Activated T-cell treated with anti-CD3 and anti-CD28 coated beads for 1 hour (primary cell): ENCODE measurements around the gene MLH1.
"Not testable (repeated sequence)": the region's sequence is repeated elsewhere in the genome, so short reads cannot be mapped to it uniquely, and the experiment has no call there.

ENCODE experiments used
- DNase-seq: peaks from one replicate; pipeline ENCODE4 v3.0.0-alpha.2; 2020; ENCODE audit warnings: low read depth

MLH1 gene

DNA sequence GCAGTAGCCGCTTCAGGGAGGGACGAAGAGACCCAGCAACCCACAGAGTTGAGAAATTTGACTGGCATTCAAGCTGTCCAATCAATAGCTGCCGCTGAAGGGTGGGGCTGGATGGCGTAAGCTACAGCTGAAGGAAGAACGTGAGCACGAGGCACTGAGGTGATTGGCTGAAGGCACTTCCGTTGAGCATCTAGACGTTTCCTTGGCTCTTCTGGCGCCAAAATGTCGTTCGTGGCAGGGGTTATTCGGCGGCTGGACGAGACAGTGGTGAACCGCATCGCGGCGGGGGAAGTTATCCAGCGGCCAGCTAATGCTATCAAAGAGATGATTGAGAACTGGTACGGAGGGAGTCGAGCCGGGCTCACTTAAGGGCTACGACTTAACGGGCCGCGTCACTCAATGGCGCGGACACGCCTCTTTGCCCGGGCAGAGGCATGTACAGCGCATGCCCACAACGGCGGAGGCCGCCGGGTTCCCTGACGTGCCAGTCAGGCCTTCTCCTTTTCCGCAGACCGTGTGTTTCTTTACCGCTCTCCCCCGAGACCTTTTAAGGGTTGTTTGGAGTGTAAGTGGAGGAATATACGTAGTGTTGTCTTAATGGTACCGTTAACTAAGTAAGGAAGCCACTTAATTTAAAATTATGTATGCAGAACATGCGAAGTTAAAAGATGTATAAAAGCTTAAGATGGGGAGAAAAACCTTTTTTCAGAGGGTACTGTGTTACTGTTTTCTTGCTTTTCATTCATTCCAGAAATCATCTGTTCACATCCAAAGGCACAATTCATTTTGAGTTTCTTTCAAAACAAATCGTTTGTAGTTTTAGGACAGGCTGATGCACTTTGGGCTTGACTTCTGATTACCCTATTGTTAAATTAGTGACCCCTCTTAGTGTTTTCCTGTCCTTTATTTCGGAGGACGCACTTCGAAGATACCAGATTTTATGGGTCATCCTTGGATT is at the start of gene MLH1:
Gene MLH1 (plus strand): TSS at position 193 of the 958 bp plus-strand sequence. CDS start 30 bp downstream, at position 223.
- peak; percentile 92 for DNase-seq

DNA sequence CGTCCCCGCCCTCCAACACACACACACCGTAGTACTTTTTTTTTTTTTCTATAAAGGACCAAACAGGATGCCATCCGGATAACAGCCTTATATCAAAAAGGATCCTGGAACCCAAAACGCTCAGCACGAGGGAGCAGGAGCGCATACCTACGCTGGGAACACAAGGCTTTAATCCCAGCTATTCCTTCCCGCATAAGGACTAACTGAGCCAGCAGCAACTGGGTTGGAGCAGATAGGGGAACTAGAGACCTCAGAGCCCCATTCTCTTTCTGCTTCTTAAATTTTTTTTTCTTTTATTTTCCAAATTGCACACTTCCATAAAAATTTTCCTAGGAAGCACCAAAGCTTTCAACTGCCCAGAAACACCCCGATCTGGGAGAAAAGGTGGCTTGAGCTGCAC is 49.7 kb upstream of the MLH1 start:
- DNase-seq: no peak

DNA sequence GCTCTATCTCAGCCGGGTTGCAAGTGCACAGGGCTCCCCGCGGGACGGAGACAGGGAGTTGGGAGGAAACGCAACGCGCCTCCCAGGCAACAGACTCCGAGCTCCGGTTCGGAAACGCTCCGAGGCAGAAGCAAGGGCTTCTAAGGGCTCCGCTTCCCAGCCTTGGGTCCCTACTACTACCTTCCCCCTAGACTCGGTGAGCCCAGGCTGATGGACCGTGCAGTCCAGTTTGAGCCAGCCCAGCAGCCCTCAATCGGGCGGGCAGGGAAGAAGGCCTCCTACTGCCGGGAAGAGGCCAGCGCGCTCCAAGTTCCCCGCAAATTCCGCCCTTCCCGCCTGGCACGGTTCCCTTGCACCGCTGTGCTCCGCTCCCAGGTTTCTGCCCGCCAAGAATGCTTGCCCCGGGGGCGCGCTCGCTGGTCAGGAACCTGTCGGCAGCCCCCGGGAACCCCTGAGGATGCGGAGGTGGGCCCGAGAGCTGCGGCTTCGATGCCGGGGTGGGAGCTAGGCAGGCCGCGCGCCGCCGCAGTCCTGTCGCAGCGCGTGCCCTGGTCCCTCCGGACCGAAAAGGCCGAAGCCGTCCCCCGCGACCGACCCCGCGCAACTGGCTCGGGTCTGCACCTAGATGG is 49.2 kb upstream of the MLH1 start:
- peak; percentile 10 for DNase-seq

DNA sequence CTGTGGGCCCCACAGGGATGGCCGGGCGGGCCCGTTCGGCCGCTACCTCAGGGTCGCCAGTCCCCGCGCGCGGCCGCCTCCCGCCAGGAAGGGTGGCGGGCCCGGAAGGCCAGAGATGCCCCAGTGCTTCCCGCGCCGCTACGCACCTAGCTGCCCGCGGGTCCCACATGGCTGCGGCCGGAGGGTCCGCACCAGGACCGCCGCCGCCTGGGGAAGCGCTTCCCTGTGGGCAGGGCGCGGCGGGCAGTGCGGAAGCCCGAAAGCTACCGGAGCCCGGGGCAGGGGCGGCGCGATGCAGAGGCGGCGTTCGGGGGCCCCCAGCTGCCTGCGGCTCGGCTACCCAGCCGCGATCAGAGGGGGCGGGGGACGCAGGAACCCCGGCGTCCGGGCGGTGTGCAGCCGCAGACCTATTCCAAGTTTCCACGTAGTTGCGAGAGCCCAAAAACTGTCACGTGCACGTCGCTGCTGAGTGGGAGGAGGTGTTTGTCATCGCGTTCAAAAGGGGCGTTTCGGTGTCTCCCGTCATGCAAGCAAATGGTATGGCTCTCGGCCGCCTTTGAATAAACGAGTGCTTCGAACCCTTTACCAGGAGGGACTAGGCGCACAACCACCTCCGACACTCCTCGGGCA is 48.6 kb upstream of the MLH1 start, which contains the start of gene TRANK1:
Gene TRANK1 (minus strand): TSS at position 414 of the 630 bp plus-strand sequence. CDS start 245 bp downstream, at position 169.
- peak; percentile 61 for DNase-seq

DNA sequence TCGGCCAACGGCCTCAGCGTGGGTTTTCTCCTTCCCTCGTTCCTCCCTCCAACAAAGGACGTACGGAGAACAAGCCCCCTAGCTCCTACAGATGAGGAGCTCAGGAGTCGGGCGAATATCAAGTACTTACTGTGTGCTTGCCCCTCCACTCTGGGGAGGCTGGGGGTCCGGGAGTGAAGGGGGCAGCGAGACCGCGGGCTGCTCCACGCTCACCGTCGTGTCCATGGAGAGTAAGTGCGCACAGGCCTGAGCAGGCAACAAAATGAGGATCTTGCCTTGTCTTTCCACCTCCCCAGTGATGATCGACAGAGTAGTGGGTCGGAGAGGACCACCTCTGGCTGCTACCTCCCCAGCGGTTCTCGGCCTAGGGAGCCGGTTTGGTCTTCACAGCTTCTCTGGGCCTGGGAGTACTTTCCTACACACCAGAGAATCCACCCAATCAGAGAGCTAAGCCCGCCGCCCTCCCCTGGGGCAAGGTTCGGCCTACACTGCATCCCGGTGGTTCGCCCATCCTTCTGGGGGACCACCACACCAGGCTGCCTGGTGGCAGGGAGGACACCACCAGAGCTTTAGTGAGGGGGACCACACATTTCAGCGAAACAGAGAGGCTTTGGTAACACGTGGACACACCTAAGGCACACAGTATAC is 47.9 kb upstream of the MLH1 start:
- DNase-seq: no peak

DNA sequence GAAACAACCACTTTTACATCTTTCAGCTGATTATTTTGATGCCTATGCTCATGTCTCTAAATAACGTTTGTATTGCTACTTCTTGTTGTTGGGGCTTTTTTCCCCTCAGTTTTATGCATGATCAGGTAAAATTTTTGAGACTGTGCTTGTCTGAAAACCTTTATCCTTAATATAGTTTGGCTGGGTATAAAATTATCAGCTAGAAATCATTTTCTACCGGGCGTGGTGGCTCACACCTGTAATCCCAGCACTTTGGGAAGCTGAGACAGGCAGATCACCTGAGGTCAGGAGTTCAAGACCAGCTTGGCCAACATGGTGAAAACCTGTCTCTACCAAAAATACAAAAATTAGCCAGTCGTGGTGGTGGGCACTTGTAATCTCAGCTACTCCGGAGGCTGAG is 45.5 kb upstream of the MLH1 start:
- not testable (repeated sequence) for DNase-seq

DNA sequence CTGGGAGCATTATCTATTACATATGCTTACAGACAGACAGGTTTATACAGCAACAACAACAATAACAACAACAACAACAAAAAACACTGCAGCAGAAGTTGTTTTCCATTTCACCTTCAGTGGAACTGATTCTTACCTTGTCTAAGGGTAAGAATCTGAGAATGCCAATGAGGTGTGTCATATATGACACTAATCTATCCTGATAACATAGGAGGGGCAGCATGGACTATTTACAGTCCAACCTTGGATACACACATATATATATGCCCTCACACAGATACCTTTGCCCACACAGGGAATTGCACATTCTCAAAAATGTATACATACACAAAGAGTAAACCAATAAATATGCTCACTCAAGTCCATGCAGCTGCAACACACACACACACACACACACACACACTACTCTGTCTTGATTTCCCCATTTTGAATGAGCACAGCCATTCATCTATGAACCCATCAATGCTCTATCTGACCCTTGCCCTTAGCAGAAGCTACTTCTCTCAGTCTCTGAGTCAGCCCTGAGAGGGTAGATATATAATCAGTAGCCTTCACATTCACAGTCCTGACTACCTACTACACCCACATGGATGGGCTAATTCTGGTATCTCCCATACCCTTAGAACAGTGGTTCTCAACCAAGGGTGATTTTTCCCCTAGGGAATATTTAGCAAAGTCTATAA is 38.7 kb upstream of the MLH1 start:
- DNase-seq: no peak

DNA sequence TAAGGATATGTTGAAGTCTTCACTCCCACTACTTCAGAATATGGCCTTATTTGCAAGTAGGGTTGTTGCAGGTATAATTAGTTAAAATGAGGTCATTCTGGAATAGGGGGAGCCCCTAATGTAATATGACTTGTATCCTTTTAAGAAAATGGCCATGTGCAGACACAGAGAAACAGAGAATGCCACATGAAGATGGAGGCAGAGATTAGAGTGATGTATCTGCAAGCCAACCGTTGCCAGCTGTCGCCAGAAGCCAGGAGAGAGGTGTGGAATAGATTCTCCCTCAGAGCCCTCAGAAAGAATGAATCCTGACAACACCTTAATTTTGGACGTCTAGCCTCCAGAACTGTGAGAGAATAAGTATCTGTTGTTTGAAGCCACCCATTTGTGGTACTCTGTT is 37.2 kb upstream of the MLH1 start:
- DNase-seq: no peak

DNA sequence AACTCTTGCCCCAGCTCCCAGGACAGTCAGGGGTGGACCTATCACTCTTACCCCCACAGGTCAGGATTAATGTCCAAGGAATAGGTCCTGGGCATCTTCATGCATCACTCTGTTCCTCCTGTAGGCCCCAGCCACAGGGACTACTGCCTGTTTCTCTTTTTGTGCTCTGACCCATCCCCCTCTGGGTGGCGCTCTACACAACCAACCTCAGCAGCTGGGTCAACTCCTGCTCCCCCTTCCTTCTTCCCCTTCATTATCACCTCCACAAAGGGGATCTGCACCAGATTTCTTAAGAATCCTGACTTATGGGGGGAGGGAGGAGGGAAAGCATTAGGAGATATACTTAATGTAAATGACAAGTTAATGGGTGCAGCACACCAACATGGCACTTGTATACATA is 36.3 kb upstream of the MLH1 start:
- DNase-seq: no peak

DNA sequence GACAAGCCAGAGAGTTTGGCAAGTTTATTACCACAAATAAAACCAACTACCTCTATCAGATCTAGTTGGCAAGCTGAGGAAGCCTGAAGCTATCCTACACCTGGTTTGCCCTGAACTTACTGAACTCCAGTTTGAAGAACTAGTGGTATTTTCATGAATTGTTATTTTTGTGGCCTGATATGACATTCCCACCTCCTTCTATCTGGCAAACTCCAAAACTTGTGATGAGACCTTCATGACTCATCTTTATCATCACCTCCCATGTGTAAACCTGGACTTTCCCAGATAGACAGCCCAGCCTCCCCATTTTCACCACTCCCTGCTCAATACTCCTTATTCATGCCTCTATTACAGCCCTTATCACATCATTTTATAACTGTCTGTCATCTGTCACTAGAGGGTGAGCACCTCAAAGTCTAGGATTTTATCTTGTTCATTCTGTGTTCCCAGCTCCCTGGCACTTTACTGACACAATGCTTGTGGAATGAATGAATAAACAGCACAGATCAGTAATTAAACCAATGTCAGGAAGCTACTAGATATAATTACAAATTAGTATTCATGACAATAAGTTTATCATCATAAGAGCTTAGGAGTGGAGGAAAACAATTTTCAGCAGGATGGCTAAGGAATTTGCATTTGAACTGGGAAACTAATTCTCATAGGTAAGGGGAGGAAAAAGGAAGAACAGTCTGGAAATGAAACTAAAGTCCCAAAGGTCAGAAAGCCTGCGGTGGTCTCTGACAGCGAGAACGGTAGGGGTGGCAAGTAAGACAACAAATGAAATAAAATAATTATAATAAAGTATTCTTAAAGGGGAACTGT is 35.2 kb upstream of the MLH1 start:
- no peak for DNase-seq

DNA sequence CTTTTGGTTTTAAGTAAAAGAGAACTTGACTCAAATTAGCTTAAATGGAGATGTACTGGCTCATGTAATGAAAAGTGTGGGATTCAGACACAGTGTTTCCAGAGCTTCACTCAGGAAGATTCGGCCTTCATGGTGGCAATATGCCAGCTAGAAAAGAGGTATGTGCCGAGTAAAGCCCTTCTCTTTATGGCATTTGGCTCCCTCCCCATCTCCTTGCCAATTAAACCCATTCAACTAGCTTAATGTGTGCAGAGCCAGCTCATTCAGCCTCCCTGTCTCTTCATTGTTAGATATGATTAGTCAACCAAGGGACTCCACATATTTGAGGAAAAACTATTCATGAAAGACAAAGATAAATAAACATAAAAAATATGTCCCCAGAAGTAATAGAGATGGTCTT is 33.5 kb upstream of the MLH1 start:
- no peak for DNase-seq

DNA sequence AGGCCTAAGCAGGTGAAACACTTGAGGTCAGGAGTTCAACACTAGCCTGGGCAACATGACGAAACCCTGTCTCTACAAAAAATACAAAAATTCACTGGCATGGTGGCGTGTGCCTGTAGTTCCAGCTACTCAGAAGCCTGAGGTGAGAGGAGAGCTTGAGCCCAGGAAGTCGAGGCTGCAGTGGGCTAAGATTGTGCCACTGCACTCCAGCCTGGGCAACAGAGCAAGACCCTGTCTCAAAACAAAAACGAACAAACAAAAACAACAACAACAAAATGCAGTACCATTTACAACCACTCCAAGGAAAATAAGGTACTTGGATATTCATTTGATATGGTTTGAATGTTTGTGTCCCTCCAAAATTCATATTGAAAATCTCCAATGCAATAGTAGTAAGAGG is 32.8 kb upstream of the MLH1 start:
- no peak for DNase-seq

DNA sequence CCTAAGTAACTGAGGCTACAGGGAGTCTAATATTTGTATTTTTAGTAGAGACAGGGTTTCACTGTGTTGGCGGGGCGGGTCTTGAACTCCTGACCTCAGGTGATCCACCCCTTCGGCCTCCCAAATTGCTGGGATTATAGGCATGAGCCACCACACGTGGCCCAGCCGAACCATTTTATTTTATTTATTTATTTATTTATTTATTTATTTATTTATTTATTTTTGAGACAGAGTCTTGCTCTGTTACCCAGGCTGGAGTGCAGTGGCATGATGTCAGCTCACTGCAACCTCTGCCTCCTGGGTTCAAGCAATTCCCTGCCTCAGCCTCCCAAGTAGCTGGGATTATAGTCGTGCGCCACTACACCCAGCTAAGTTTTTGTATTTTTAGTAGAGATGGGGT is 30.3 kb upstream of the MLH1 start:
- not testable (repeated sequence) for DNase-seq

DNA sequence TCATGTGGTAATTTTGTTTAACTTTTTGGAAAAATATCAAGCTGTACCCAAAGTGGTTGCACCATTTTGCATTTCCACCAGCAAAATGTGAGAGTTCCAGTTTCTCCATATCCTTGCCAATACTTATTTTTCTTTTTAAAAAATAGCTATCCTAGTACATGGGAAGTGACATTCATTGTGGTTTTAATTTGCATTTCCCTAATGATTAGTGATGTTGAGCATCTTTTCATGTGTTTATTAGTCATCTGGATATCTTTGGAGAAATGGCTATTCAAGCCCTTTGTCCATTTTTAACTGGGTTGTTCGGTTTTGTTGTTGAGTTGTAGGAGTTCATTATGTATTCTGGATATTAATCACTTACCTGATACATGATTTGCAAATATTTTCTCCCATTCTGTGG is 29.0 kb upstream of the MLH1 start:
- DNase-seq: no peak

DNA sequence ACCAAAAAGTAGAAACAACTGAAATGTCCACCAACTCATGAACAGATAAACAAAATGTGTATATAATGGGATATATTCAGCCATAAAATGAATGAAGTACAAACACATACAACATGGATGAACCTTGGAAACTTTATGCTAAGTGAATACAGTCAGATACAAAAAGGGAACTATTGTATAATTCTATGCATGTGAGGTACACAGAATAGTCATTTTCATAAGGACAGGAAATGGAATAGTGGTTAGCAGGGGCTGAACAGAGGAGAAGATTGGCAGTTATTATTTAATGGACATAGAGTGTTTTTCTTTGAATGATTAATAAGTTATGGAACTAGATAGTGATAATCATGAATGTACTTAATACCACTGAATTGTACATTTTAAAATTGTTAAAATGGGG is 28.5 kb upstream of the MLH1 start:
- no peak for DNase-seq

DNA sequence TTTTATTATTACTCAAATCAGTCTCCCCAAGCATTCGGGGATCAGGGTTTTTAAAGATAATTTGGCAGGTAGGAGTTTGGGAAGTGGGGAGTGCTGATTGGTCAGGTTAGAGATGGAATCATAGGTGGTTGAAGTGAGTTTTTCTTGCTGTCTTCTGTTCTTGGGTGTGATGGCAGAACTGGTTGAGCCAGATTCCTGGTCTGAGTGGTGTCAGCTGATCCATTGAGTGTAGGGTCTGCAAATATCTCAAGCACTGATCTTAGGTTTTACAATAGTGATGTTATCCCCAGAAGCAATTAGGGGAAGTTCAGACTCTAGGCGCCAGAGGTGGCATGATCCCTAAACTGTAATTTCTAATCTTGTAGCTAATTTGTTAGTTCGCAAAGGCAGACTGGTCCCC is 27.9 kb upstream of the MLH1 start:
- DNase-seq: no peak

DNA sequence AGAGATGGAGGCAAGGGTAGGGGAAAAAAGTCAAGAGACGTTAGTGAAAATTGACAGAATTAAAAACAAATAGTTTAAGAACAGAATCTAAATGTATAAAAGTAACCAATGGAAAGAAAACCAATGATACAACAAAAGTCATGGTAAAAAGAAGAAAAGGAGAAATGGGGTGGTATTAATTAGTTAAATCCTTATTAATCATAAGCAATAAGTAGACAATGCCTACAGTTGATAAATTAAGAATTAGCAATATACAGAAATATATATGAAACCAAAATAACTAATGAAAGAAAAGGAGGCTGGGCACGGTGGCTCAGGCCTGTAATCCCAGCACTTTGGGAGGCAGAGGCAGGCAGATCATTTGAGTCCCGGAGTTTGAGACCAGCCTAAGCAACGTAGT is 24.2 kb upstream of the MLH1 start:
- DNase-seq: no peak

DNA sequence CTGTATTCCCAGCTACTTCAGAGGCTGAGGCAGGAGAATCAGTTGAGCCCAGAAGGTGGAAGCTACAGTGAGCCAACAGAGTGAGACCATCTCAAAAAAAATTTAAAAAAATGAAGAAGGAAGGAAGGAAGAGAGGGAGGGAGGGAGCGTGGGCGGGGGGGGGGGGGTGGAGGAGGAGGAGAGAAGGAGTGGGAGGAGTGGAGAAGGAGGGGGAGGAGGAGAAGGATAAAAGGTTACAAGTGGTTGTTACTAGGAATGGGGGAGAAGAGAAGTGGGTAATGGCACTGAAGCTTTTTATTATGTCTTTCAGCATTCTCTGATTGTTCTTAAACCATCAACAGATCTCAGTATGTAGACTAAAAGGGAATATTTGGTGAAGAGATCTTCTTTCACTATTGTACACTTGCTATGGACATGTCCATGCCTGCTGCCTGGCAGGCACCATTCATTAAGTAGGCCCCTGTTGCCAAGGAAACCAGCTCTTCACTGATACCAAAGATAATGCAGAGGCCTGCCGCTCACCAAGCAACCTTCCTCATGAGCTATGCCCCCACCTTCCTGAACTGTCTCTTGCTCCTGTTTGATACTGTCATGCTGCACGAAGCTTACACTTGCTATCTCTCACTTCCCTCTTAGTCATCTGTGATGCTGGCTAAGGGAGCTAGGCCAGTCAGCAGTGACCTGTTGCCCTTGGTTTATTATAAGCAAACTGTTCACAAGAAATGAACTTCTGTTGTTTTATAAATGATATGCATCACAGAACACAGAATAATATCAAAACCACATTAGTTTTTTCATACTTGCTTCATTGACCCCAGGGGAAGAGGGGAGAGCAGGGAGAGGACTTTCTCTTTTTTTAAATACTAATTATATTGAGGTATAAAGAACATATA is 23.5 kb upstream of the MLH1 start:
- DNase-seq: no peak

DNA sequence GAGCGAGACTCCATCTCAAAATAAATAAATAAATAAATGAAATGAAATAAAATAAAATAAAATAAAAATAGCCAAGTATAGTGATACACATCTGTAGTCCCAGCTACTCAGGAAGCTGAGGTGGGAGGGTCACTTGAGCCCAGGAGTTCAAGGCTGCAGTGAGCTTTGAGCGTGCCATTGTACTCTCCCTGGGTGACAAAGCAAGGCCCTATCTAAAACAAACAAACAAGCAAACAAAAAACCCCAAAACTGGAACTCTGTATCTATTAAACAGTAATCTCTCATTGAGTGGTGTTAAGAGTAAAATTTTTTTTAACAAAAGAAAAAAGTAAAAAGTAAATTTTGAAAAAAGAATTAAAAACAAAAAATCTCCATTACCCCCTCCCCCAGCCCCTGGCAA is 21.2 kb upstream of the MLH1 start:
- DNase-seq: no peak

DNA sequence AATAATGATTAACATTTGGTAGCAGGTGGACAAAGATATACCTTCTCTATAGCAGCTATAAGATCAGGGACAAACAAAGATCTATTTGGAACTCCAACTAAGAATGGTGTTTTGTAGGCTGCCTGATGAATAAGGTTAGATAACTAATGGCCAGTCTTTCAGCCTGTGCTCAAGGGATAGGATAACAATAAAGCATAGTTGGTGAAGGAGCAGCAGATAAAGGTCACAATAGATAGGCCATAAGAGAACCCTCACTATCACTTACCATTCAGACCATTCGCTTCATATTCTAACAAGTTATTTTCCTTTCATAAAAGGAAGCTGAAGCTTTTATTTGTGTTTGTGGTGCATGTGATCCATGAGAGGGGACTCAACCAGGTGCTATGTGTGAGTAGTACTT is 20.2 kb upstream of the MLH1 start:
- no peak for DNase-seq
